Activated CD8-positive, alpha-beta T cell treated with anti-CD3 and anti-CD28 coated beads for 36 hours (primary cell): Measurements from ENCODE around the gene RNF130. TPM values are rescaled to one million over a fixed set of nuclear protein-coding genes. Genes with fewer than 3 reads are reported as not detected.
A peak's percentile ranks its signal among the peaks of the same experiment; 100 is the strongest.

Experiments
- ATAC-seq: fragments of 200-7000 bp; cut with Tn5 transposase; one replicate; pipeline ENCODE4 v1.10.0; 2021; ENCODE audit warnings: mild to moderate bottlenecking, moderate library complexity
- CTCF ChIA-PET: fragments of 350-600 bp; sonication (Branson Sonifier 250); formaldehyde crosslinking; loops from one replicate; lab custom pipeline; 2021; ENCODE audit warnings: antibody characterized with exemption; lab: Charles Lee
- POLR2A ChIA-PET: fragments of 350-600 bp; sonication (Branson Sonifier 250); formaldehyde crosslinking; loops from one replicate; lab custom pipeline; 2021; ENCODE audit warnings: antibody characterized with exemption; lab: Charles Lee
- DNase-seq: peaks from one replicate; pipeline ENCODE4 v3.0.0-alpha.2; 2020
- H3K27ac Mint-ChIP-seq: one replicate; pipeline ENCODE4 v1.8.0; 2021; ENCODE audit warnings: mild to moderate bottlenecking, mixed read lengths
- H3K27me3 Mint-ChIP-seq: one replicate; pipeline ENCODE4 v1.8.0; 2021; ENCODE audit warnings: mixed read lengths
- H3K36me3 Mint-ChIP-seq: one replicate; pipeline ENCODE4 v1.8.0; 2021; ENCODE audit warnings: low read depth, mixed read lengths
- H3K4me1 Mint-ChIP-seq: one replicate; pipeline ENCODE4 v1.8.0; 2021; ENCODE audit warnings: low read depth, mixed read lengths
- H3K4me3 Mint-ChIP-seq: one replicate; pipeline ENCODE4 v1.8.0; 2021; ENCODE audit warnings: mild to moderate bottlenecking, moderate library complexity, mixed read lengths
- H3K9me3 Mint-ChIP-seq: one replicate; pipeline ENCODE4 v1.8.0; 2021; ENCODE audit warnings: mixed read lengths
- intact Hi-C: fragments of 100-400 bp; cut with micrococcal nuclease; formaldehyde crosslinking; loops from one replicate; pipeline ENCODE4 v1.10.0; 2022
- total RNA-seq, 2 experiments: library from RNA; stranded (reverse); gene quantifications; one replicate each; pipeline ENCODE4 v1.2.3, GENCODE V29; 2021
- TF ChIP-seq, protein P1 (sequence below): fragments of 200-600 bp; IDR thresholded peaks from one replicate; pipeline ENCODE4 v1.8.0; 2022; ENCODE audit warnings: antibody characterized with exemption, mild to moderate bottlenecking

Gene RNF130
- total RNA-seq, 2 experiments from 2014 or later = 10.1 to 10.6 TPM

DNA sequence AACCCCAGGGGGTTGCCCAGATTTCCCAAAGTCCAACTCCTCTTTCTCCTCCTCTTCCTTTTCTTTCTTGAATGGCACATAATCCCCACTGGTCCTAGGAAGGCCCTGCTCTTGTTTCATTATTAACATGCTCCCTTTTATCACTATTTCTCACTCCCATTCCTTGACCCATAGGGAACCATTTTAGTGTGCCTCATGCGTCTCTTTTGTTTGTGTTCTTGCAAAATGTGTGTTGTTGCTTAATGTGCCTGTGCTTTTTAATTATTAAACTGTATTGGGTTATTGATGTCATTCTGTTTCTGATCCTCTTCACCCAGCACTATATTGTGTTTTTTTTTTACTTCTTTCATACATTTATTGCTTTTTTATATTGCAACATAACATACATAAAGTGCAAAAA lies 4.1 kb upstream of the RNF130 start:
- peaks cover 18% of the 10 kb centered on the region for H3K27me3 Mint-ChIP-seq
- H3K4me1 Mint-ChIP-seq = peaks cover 16% of the 10 kb centered on the region
- H3K27ac Mint-ChIP-seq = no peak overlapping the region
- ChIA-PET POLR2A (no interaction called here), CTCF (no interaction called here)
- H3K4me3 Mint-ChIP-seq = no peak overlapping the region
- H3K9me3 Mint-ChIP-seq = peaks cover 4% of the 10 kb centered on the region
- ATAC-seq = no peak
- TF ChIP-seq, protein P1, sequence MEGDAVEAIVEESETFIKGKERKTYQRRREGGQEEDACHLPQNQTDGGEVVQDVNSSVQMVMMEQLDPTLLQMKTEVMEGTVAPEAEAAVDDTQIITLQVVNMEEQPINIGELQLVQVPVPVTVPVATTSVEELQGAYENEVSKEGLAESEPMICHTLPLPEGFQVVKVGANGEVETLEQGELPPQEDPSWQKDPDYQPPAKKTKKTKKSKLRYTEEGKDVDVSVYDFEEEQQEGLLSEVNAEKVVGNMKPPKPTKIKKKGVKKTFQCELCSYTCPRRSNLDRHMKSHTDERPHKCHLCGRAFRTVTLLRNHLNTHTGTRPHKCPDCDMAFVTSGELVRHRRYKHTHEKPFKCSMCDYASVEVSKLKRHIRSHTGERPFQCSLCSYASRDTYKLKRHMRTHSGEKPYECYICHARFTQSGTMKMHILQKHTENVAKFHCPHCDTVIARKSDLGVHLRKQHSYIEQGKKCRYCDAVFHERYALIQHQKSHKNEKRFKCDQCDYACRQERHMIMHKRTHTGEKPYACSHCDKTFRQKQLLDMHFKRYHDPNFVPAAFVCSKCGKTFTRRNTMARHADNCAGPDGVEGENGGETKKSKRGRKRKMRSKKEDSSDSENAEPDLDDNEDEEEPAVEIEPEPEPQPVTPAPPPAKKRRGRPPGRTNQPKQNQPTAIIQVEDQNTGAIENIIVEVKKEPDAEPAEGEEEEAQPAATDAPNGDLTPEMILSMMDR = no peak
- no peak for DNase-seq
- H3K36me3 Mint-ChIP-seq = peaks cover 1% of the 10 kb centered on the region
- intact Hi-C loops = no loop called here

- ATAC-seq (no peak), DNase-seq (no peak)
- peaks cover 22% of the 10 kb centered on the region for H3K4me1 Mint-ChIP-seq
- ChIA-PET CTCF (interaction anchor here (1.5 kb wide), 1 partner anchor 16 kb away, joined by 5 read pairs; no protein-coding TSS in a partner anchor), POLR2A (interaction anchor here (0.9 kb wide), 1 partner anchor 11 kb away, joined by 3 read pairs; no protein-coding TSS in a partner anchor)
- no peak overlapping the region for H3K4me3 Mint-ChIP-seq
- peaks cover 4% of the 10 kb centered on the region for H3K9me3 Mint-ChIP-seq
- H3K36me3 Mint-ChIP-seq = peaks cover 1% of the 10 kb centered on the region
- intact Hi-C loops = no loop called here
- TF ChIP-seq, protein P1 = no peak
- no peak overlapping the region for H3K27ac Mint-ChIP-seq
- peaks cover 10% of the 10 kb centered on the region for H3K27me3 Mint-ChIP-seq
Measured at GRCh38 chr5:180074462-180074861, 2.9 kb upstream of the RNF130 start.

GRCh38 chr5:180072556-180072955 lies 997 bp upstream of the RNF130 start:
- Mint-ChIP-seq H3K36me3 (peaks cover 1% of the 10 kb centered on the region), H3K4me1 (peaks cover 32% of the 10 kb centered on the region), H3K27ac (no peak overlapping the region), H3K27me3 (no peaks in the 10 kb centered on the region), H3K9me3 (peaks cover 4% of the 10 kb centered on the region), H3K4me3 (peak overlapping the region; percentile 53)
- intact Hi-C loops = no loop called here
- TF ChIP-seq, protein P1 = no peak
- ChIA-PET CTCF (interaction anchor here (0.6 kb wide), 1 partner anchor 524 kb away, joined by 3 read pairs; no protein-coding TSS in a partner anchor), POLR2A (no interaction called here)
- DNase-seq (no peak), ATAC-seq (no peak)

- Mint-ChIP-seq H3K4me1 (peaks cover 32% of the 10 kb centered on the region), H3K4me3 (peak overlapping the region; percentile 53), H3K9me3 (peaks cover 4% of the 10 kb centered on the region), H3K27ac (peak overlapping the region; percentile 68), H3K36me3 (peaks cover 1% of the 10 kb centered on the region), H3K27me3 (no peaks in the 10 kb centered on the region)
- ATAC-seq (no peak), DNase-seq (no peak)
- intact Hi-C loops = no loop called here
- TF ChIP-seq, protein P1 = no peak
- ChIA-PET POLR2A (no interaction called here), CTCF (no interaction called here)
Measured at GRCh38 chr5:180072256-180072548, 643 bp upstream of the RNF130 start.

DNA sequence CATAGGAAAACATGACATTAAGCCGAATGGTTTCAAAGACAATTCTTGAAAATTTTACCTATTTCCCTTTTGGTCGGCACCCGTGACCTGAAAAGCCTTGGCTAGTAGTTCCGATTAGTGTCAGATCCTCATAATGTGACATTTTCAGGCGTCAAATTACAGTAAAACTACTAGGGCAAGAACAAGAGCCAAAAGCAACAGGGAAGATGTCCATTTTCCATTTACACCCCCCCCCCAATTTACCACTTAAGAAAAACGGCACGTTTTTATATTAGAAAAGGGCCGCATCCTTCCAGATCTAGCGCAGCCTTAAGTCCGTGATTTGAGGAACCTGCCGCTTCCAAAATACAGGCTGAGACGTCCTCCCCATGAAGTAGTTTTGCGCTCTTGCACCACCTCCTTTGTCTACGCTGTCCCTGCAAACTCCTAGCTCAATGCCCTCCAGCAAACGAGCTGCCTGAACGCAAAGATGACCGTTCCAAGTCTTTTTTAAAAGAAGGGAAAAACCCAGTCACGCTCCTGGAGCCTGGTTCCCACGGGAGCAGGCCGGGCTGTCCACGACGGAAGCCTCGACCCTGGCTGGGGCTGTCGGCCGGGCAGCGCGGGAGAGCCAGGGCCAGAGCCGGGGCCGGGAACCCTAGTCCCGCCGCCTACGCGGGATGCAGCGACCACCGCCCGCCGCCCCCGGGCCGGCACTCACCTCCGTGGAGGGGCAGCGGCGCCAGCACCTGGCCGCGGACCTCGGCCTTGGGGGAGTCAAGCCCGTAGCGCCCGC lies 616 bp downstream of the RNF130 start:
- ChIA-PET CTCF (interaction anchor here (1.1 to 1.4 kb wide), 2 partner anchors 21 to 138 kb away, joined by 3 read pairs; partner anchors contain the start of gene RASGEF1C), POLR2A (interaction anchor here (1.0 kb wide), 1 partner anchor 392 kb away, joined by 5 read pairs; no protein-coding TSS in a partner anchor)
- H3K36me3 Mint-ChIP-seq = peaks cover 1% of the 10 kb centered on the region
- TF ChIP-seq, protein P1 = no peak
- peak overlapping the region; percentile 83 for H3K4me3 Mint-ChIP-seq
- peaks cover 32% of the 10 kb centered on the region for H3K4me1 Mint-ChIP-seq
- H3K9me3 Mint-ChIP-seq = peaks cover 4% of the 10 kb centered on the region
- intact Hi-C loops = no loop called here
- ATAC-seq = peak; percentile 3
- peak overlapping the region; percentile 57 for H3K27ac Mint-ChIP-seq
- no peaks in the 10 kb centered on the region for H3K27me3 Mint-ChIP-seq
- DNase-seq = peak; percentile 7
